22Rv1 (cell line): ENCODE measurements around the gene BNIP1.

Experiments
- CTCF ChIP-seq: fragments of 450-650 bp; IDR thresholded peaks from 2 replicates; pipeline ENCODE4 v1.5.1; 2017; ENCODE audit warnings: mild to moderate bottlenecking
- ZFX ChIP-seq: fragments of 450-650 bp; IDR thresholded peaks from 2 replicates; pipeline ENCODE4 v1.6.1; 2017; ENCODE audit warnings: antibody characterized with exemption, borderline replicate concordance

- TF ChIP-seq CTCF = no peak
- no peak for TF ChIP-seq ZFX
These were observed 5.6 kb upstream of the BNIP1 start for GRCh38 chr5:173138707-173139106.
